ENCODE results near the gene TRIM10. TPM values are rescaled to one million over a fixed set of nuclear protein-coding genes. Genes with fewer than 3 reads are reported as not detected.

TRIM10 gene
- polyA plus RNA-seq, 3 donors = not detected

GRCh38 chr6:30155520-30156261, 5.3 kb downstream of the TRIM10 start:
- Mint-ChIP-seq H3K27me3 (ENCODE audit: low read depth in 3 of 3) (peaks cover 0 to 4% (median 2%) of the 10 kb centered on the region in 3 donors), H3K4me3 (no peak overlapping the region), H3K4me1 (peaks cover 28% of the 10 kb centered on the region), H3K36me3 (no peaks in the 10 kb centered on the region), H3K9me3 (peaks cover 0 to 3% (median 0%) of the 10 kb centered on the region in 7 donors), H3K27ac (peak overlapping the region in 1 of 7 donors; percentile 49)
- Histone ChIP-seq H3K4me2 (replicated peaks; ENCODE audit: extremely low read depth, low read length, poor library complexity, severe bottlenecking) (no peak overlapping the region), H3K9ac (ENCODE audit: insufficient read depth, low read length, poor library complexity, severe bottlenecking) (no peak overlapping the region), H2AFZ (ENCODE audit: insufficient read depth, low read depth, low read length, poor library complexity, severe bottlenecking) (no peak overlapping the region), H3K79me2 (ENCODE audit: insufficient read depth, low read length) (no peaks in the 10 kb centered on the region), H3K9me3 (replicated peaks in 1 of 2; ENCODE audit: control insufficient read depth in 1 of 2, insufficient read depth in 1 of 2, low read length in 2 of 2) (no peaks in the 10 kb centered on the region), H3K27me3 (ENCODE audit: control insufficient read depth in 2 of 2, insufficient read depth in 2 of 2, low read length in 2 of 2) (no peaks in the 10 kb centered on the region), H3K36me3 (replicated peaks in 1 of 2; ENCODE audit: control insufficient read depth in 1 of 2, insufficient read depth in 2 of 2, low read length in 2 of 2) (no peaks in the 10 kb centered on the region), H4K20me1 (ENCODE audit: insufficient read depth, low read length) (no peaks in the 10 kb centered on the region), H3K27ac (ENCODE audit: low read depth in 1 of 2, low read length in 2 of 2) (no peak overlapping the region), H3K4me1 (ENCODE audit: control insufficient read depth in 1 of 2, insufficient read depth in 2 of 2, low read length in 2 of 2) (peaks cover 28 to 38% of the 10 kb centered on the region in 2 donors), H3K4me3 (replicated peaks in 1 of 3; ENCODE audit: low read depth in 2 of 3, low read length in 3 of 3) (no peak overlapping the region)
- intact Hi-C loops (cut with micrococcal nuclease) = no loop called here
- no peak for DNase-seq
- TF ChIP-seq CTCF (IDR thresholded peaks at IDR 0.05) = no peak
- WGBS (ENCODE audit: insufficient coverage) = no CpG with 5 or more reads among the region's 2 CpGs

- H4K20me1 ChIP-seq (ENCODE audit: insufficient read depth, low read length) = no peaks in the 10 kb centered on the region
- no peak for DNase-seq
- no peak overlapping the region for H3K4me3 ChIP-seq (replicated peaks in 1 of 3; ENCODE audit: low read depth in 2 of 3, low read length in 3 of 3)
- WGBS (ENCODE audit: insufficient coverage) = 100% methylated on average over 3 of the region's 12 CpGs
- H3K9me3 ChIP-seq (replicated peaks in 1 of 2; ENCODE audit: control insufficient read depth in 1 of 2, insufficient read depth in 1 of 2, low read length in 2 of 2) = no peaks in the 10 kb centered on the region
- no peak overlapping the region for H2AFZ ChIP-seq (ENCODE audit: insufficient read depth, low read depth, low read length, poor library complexity, severe bottlenecking)
- Mint-ChIP-seq H3K4me3 (no peak overlapping the region), H3K27ac (no peak overlapping the region), H3K4me1 (peaks cover 33% of the 10 kb centered on the region), H3K9me3 (peaks cover 0 to 3% (median 0%) of the 10 kb centered on the region in 7 donors), H3K27me3 (ENCODE audit: low read depth in 3 of 3) (peaks cover 0 to 4% (median 0%) of the 10 kb centered on the region in 3 donors), H3K36me3 (no peaks in the 10 kb centered on the region)
- intact Hi-C loops (cut with micrococcal nuclease) = no loop called here
- no peak for TF ChIP-seq CTCF (IDR thresholded peaks at IDR 0.05)
- H3K4me2 ChIP-seq (replicated peaks; ENCODE audit: extremely low read depth, low read length, poor library complexity, severe bottlenecking) = no peak overlapping the region
- no peak overlapping the region for H3K9ac ChIP-seq (ENCODE audit: insufficient read depth, low read length, poor library complexity, severe bottlenecking)
- H3K27me3 ChIP-seq (ENCODE audit: control insufficient read depth in 2 of 2, insufficient read depth in 2 of 2, low read length in 2 of 2) = no peaks in the 10 kb centered on the region
- no peak overlapping the region for H3K27ac ChIP-seq (ENCODE audit: low read depth in 1 of 2, low read length in 2 of 2)
- no peaks in the 10 kb centered on the region for H3K79me2 ChIP-seq (ENCODE audit: insufficient read depth, low read length)
- peaks cover 28 to 38% of the 10 kb centered on the region in 2 donors for H3K4me1 ChIP-seq (ENCODE audit: control insufficient read depth in 1 of 2, insufficient read depth in 2 of 2, low read length in 2 of 2)
- no peaks in the 10 kb centered on the region for H3K36me3 ChIP-seq (replicated peaks in 1 of 2; ENCODE audit: control insufficient read depth in 1 of 2, insufficient read depth in 2 of 2, low read length in 2 of 2)
Measured at GRCh38 chr6:30154709-30155519, 6.1 kb downstream of the TRIM10 start.
